H1 (cell line): ENCODE data around the gene MFRP. TPM values are rescaled to one million over a fixed set of nuclear protein-coding genes. Genes with fewer than 3 reads are reported as not detected.

Experiments used
- CTCF ChIA-PET: fragments of 300-600 bp; sonication (Branson Sonifier 250); formaldehyde crosslinking; loops from one replicate; lab custom pipeline; 2021; ENCODE audit not compliant: partially characterized antibody; lab: Charles Lee
- POLR2A ChIA-PET: fragments of 300-600 bp; sonication (Branson Sonifier 250); formaldehyde crosslinking; loops from one replicate; lab custom pipeline; 2021; ENCODE audit warnings: inconsistent platforms; ENCODE audit not compliant: partially characterized antibody; lab: Charles Lee
- DNase-seq, 2 experiments: peaks; one replicate each; pipeline versions ENCODE4 v3.0.0 to v3.0.0-alpha.2; 2010 to 2022; ENCODE audit warnings: low spot score in 2 of 2, low read depth in 1 of 2, mixed read lengths in 1 of 2
- FAIRE-seq: peaks from 2 replicates; lab custom pipeline; 2011; peaks lifted over from hg19 to GRCh38; lab: Jason Lieb, UNC
- H2AFZ ChIP-seq: 2 replicates; pipeline ENCODE4 v1.8.1; 2012; ENCODE audit warnings: low read length, inconsistent platforms
- H2AK5ac ChIP-seq: 2 replicates; pipeline ENCODE4 v1.6.1; 2013; ENCODE audit warnings: low read depth, low read length
- H2BK120ac ChIP-seq: replicated peaks from 2 replicates; pipeline ENCODE3; 2013; ENCODE audit warnings: low read depth, low read length, inconsistent platforms
- H2BK12ac ChIP-seq: 2 replicates; pipeline ENCODE4 v1.6.1; 2013; ENCODE audit warnings: low read depth, low read length
- H2BK15ac ChIP-seq: 2 replicates; pipeline ENCODE4 v1.6.1; 2013; ENCODE audit warnings: low read length
- H2BK20ac ChIP-seq: 2 replicates; pipeline ENCODE4 v1.6.1; 2013; ENCODE audit warnings: low read length
- H2BK5ac ChIP-seq: 2 replicates; pipeline ENCODE4 v1.6.1; 2013; ENCODE audit warnings: low read depth, low read length
- H3K14ac ChIP-seq: 2 replicates; pipeline ENCODE4 v1.6.1; 2013; ENCODE audit warnings: inconsistent platforms; ENCODE audit not compliant: insufficient read length
- H3K18ac ChIP-seq: 2 replicates; pipeline ENCODE4 v1.6.1; 2013; ENCODE audit warnings: low read length; ENCODE audit errors: extremely low read depth
- H3K23ac ChIP-seq: 2 replicates; pipeline ENCODE4 v1.6.1; 2013; ENCODE audit warnings: inconsistent platforms; ENCODE audit not compliant: insufficient read length
- H3K23me2 ChIP-seq: 2 replicates; pipeline ENCODE4 v1.6.1; 2013; ENCODE audit warnings: low read depth, low read length
- H3K27ac ChIP-seq: 2 replicates; pipeline ENCODE4 v1.6.1; 2011; ENCODE audit warnings: low read depth, low read length, inconsistent platforms
- H3K27me3 ChIP-seq, 4 experiments: replicated peaks in 1 of 4; 1 replicate in 1 of 4; 2 replicates in 3 of 4; pipeline versions ENCODE4 v1.6.1 to v1.8.1; 2011 to 2013; ENCODE audit warnings: low read length in 3 of 4, mild to moderate bottlenecking in 3 of 4, inconsistent platforms in 2 of 4, mixed read lengths in 2 of 4, moderate library complexity in 1 of 4; ENCODE audit not compliant: control insufficient read depth in 3 of 4, insufficient read depth in 3 of 4; ENCODE audit errors: extremely low read depth in 1 of 4
- H3K36me3 ChIP-seq, 4 experiments: 2 replicates each; pipeline versions ENCODE4 v1.6.1 to v1.8.1; 2011 to 2013; ENCODE audit warnings: mild to moderate bottlenecking in 4 of 4, low read length in 3 of 4, moderate library complexity in 2 of 4, control low read depth in 1 of 4, inconsistent platforms in 1 of 4; ENCODE audit not compliant: insufficient read depth in 4 of 4, control insufficient read depth in 2 of 4
- H3K4ac ChIP-seq: replicated peaks from 2 replicates; pipeline ENCODE3; 2013; ENCODE audit warnings: low read length, low read depth, mixed read lengths, inconsistent platforms; ENCODE audit not compliant: insufficient read length
- H3K4me1 ChIP-seq, 4 experiments: replicated peaks in 1 of 4; 1 replicate in 1 of 4; 2 replicates in 3 of 4; pipeline versions ENCODE4 v1.6.1 to v1.8.1; 2011 to 2013; ENCODE audit warnings: low read length in 3 of 4, inconsistent platforms in 2 of 4, mixed read lengths in 1 of 4; ENCODE audit not compliant: insufficient read depth in 4 of 4, control insufficient read depth in 3 of 4
- H3K4me2 ChIP-seq, 2 experiments: 2 replicates each; pipeline versions ENCODE4 v1.6.1 to v1.8.1; 2011 to 2013; ENCODE audit warnings: low read depth in 2 of 2, low read length in 2 of 2, control low read depth in 1 of 2, inconsistent platforms in 1 of 2, mild to moderate bottlenecking in 1 of 2; ENCODE audit not compliant: insufficient read depth in 1 of 2
- H3K4me3 ChIP-seq, 4 experiments: fragments of 200-600, 300-600 bp in 1 of 4; sonication (generic), shearing (Covaris generic), sonication (Bioruptor Twin) in 1 of 4; 2 replicates each; pipeline versions ENCODE4 v1.5.1 to v1.8.1; 2011 to 2016; ENCODE audit warnings: low read length in 4 of 4, low read depth in 3 of 4, control low read depth in 2 of 4, inconsistent platforms in 2 of 4, mild to moderate bottlenecking in 2 of 4, mixed read lengths in 1 of 4, moderate library complexity in 1 of 4; ENCODE audit not compliant: insufficient read depth in 2 of 4; ENCODE audit errors: extremely low read depth in 1 of 4
- H3K56ac ChIP-seq: replicated peaks from 2 replicates; pipeline ENCODE3; 2013; ENCODE audit warnings: low read depth, mild to moderate bottlenecking, mixed read lengths, low read length, inconsistent platforms; ENCODE audit not compliant: insufficient read length
- H3K79me1 ChIP-seq: 2 replicates; pipeline ENCODE4 v1.6.1; 2013; ENCODE audit warnings: low read depth, low read length, control low read depth
- H3K79me2 ChIP-seq, 2 experiments: 2 replicates each; pipeline versions ENCODE4 v1.6.1 to v1.8.1; 2012 to 2013; ENCODE audit warnings: low read length in 2 of 2, mild to moderate bottlenecking in 2 of 2, inconsistent platforms in 1 of 2; ENCODE audit not compliant: insufficient read depth in 2 of 2, control insufficient read depth in 1 of 2
- H3K9ac ChIP-seq, 4 experiments: replicated peaks in 1 of 4; 1 replicate in 1 of 4; 2 replicates in 3 of 4; pipeline versions ENCODE4 v1.6.1 to v1.8.1; 2011 to 2013; ENCODE audit warnings: low read depth in 3 of 4, low read length in 3 of 4, control low read depth in 2 of 4, mild to moderate bottlenecking in 2 of 4, moderate library complexity in 2 of 4, inconsistent platforms in 1 of 4; ENCODE audit errors: extremely low read depth in 1 of 4
- H3K9me3 ChIP-seq, 2 experiments: 2 replicates each; pipeline versions ENCODE4 v1.6.1 to v1.8.1; 2012 to 2013; ENCODE audit warnings: mild to moderate bottlenecking in 2 of 2, moderate library complexity in 2 of 2, control low read depth in 1 of 2, inconsistent platforms in 1 of 2, low read depth in 1 of 2, low read length in 1 of 2, mixed read lengths in 1 of 2; ENCODE audit not compliant: insufficient read depth in 2 of 2
- H4K20me1 ChIP-seq, 2 experiments: replicated peaks in 1 of 2; 2 replicates each; pipeline versions ENCODE3 to v1.8.1; 2011 to 2013; ENCODE audit warnings: inconsistent platforms in 2 of 2, low read length in 2 of 2, mild to moderate bottlenecking in 1 of 2; ENCODE audit not compliant: insufficient read depth in 2 of 2, control insufficient read depth in 1 of 2
- H4K5ac ChIP-seq: 2 replicates; pipeline ENCODE4 v1.6.1; 2013; ENCODE audit warnings: low read length, low read depth, mixed read lengths, inconsistent platforms; ENCODE audit not compliant: insufficient read length
- H4K8ac ChIP-seq: 2 replicates; pipeline ENCODE4 v1.8.0; 2013; ENCODE audit warnings: mild to moderate bottlenecking, moderate library complexity, low read length, inconsistent platforms; ENCODE audit not compliant: insufficient read depth; ENCODE audit errors: extremely low read depth
- H4K91ac ChIP-seq: replicated peaks from 2 replicates; pipeline ENCODE3; 2013; ENCODE audit warnings: low read length, mixed read lengths, inconsistent platforms; ENCODE audit not compliant: insufficient read length
- CREB1 ChIP-seq: IDR thresholded peaks from 2 replicates; pipeline ENCODE4 v1.6.1; 2012; ENCODE audit warnings: inconsistent platforms
- HDAC6 ChIP-seq: IDR thresholded peaks from one replicate; pipeline ENCODE4 v1.7.1; 2012; ENCODE audit warnings: low read depth, mild to moderate bottlenecking, inconsistent platforms, low read length, moderate library complexity
- JUND ChIP-seq: IDR thresholded peaks from 2 replicates; pipeline ENCODE4 v1.6.1; 2011; ENCODE audit warnings: mild to moderate bottlenecking, improper control_type of control experiment, low read length
- NRF1 ChIP-seq: IDR thresholded peaks from 2 replicates; pipeline ENCODE4 v1.6.1; 2011; ENCODE audit warnings: mild to moderate bottlenecking, low read depth, low read length, improper control_type of control experiment
- RNF2 ChIP-seq: fragments of 200-900, 300-1000 bp; sonication (generic); IDR thresholded peaks from 2 replicates; pipeline ENCODE4 v1.7.1; 2016; ENCODE audit warnings: borderline replicate concordance, low read depth, mild to moderate bottlenecking, antibody characterized with exemption, low read length; ENCODE audit not compliant: poor library complexity, severe bottlenecking; ENCODE audit errors: missing control alignments
- SAP30 ChIP-seq: fragments of 300-600 bp; sonication (generic); IDR thresholded peaks from 2 replicates; pipeline ENCODE4 v1.7.1; 2012; ENCODE audit warnings: low read length, moderate library complexity, mild to moderate bottlenecking, inconsistent platforms; ENCODE audit not compliant: insufficient read depth, insufficient replicate concordance
- SP2 ChIP-seq: IDR thresholded peaks from 2 replicates; pipeline ENCODE4 v1.6.1; 2012; ENCODE audit warnings: mild to moderate bottlenecking, low read length, inconsistent platforms
- SRF ChIP-seq: IDR thresholded peaks from 2 replicates; pipeline ENCODE4 v1.6.1; 2011; ENCODE audit warnings: mild to moderate bottlenecking, low read depth, low read length, moderate library complexity
- SUZ12 ChIP-seq: fragments of 200-600 bp; sonication (generic); IDR thresholded peaks from 2 replicates; pipeline ENCODE4 v1.6.1; 2012; ENCODE audit warnings: mild to moderate bottlenecking, inconsistent platforms, low read length, moderate library complexity, mixed read lengths
- YY1 ChIP-seq: IDR thresholded peaks from 2 replicates; pipeline ENCODE4 v1.6.1; 2011; ENCODE audit warnings: low read depth, mild to moderate bottlenecking, low read length
- WGBS, 2 experiments: shearing (Covaris generic) in 1 of 2; methylation state at CpG; one replicate each; pipeline versions ENCODE4 v1.1.6 to v1.1.7; 2013 to 2015; ENCODE audit warnings: low lambda C conversion rate in 2 of 2, mixed read lengths in 2 of 2, inconsistent platforms in 1 of 2, low coverage in 1 of 2, missing lambda C conversion rate in 1 of 2; ENCODE audit not compliant: insufficient replicate concordance in 2 of 2, insufficient coverage in 1 of 2, insufficient read length in 1 of 2; ENCODE audit errors: extremely low coverage in 1 of 2, missing lambda C conversion rate in 1 of 2; 5-methylcytosine and 5-hydroxymethylcytosine counted together
- polyA plus RNA-seq, 7 experiments: library from polyadenylated mRNA; depleted of rRNA in 3 of 7; stranded (reverse) in 5 of 7; unstranded in 2 of 7; fragments of >200 nt in 5 of 7; fragments of 200-250 nt in 2 of 7; gene quantifications; 1 replicate in 5 of 7; 2 replicates in 1 of 7; 4 replicates in 1 of 7; pipeline versions ENCODE4 v1.2.1 to v1.2.3, GENCODE V29; 2011 to 2013; ENCODE audit warnings: missing spikeins in 2 of 7, mixed read lengths in 2 of 7
- total RNA-seq: library from RNA; stranded (reverse); fragmentation: NEBNext Ultra II Directional; extraction: Animal tissue kit (Norgen Biotek cat#: 25700); gene quantifications from 2 replicates; pipeline ENCODE4 v1.2.1, GENCODE V29; 2021
- TF ChIP-seq, protein P1 (sequence below): IDR thresholded peaks from 2 replicates; pipeline ENCODE4 v1.6.1; 2011; ENCODE audit warnings: low read depth, mild to moderate bottlenecking, low read length; ENCODE audit not compliant: insufficient read depth
- TF ChIP-seq, protein P2 (sequence below): IDR thresholded peaks from 2 replicates; pipeline ENCODE4 v1.6.1; 2012; ENCODE audit warnings: inconsistent platforms

The MFRP gene
- total and polyA plus RNA-seq, 2 of the 8 experiments (the other 6 are each of a cell fraction or from before 2014, with no cell fraction given) = 0.02 TPM; not detected in 1

DNA sequence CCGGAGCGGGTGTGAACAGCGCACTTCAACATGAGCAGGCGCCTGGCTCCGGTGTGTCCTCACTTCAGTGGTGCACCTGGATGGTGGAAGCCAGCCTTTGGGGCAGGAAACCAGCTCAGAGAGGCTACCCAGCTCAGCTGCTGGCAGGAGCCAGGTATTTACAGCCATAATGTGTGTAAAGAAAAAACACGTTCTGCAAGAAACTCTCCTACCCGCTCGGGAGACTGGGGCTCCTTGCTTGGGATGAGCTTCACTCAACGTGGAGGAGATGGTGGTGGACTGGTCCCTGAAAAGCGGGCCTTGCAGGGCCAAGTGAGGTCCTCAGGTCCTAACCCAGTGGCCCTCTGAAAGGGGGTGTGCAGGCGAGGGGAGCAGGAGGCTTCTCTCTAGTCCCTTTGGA, 37.1 kb downstream of the MFRP start:
- Histone ChIP-seq H2BK15ac (no peak overlapping the region), H3K23ac (no peak overlapping the region), H3K36me3 (peaks cover 0 to 25% (median 3%) of the 10 kb centered on the region in 4 experiments; a peak in 5 of 8 replicates), H3K4me3 (no peak overlapping the region), H3K18ac (no peak overlapping the region), H3K27ac (no peak overlapping the region), H3K23me2 (no peaks in the 10 kb centered on the region), H2BK20ac (no peak overlapping the region), H2AFZ (no peak overlapping the region), H4K5ac (no peak overlapping the region), H3K27me3 (peaks cover 0 to 3% (median 1%) of the 10 kb centered on the region in 4 experiments; a peak in 2 of 7 replicates), H3K79me2 (no peaks in the 10 kb centered on the region), H3K79me1 (no peaks in the 10 kb centered on the region), H3K9me3 (no peaks in the 10 kb centered on the region), H4K8ac (no peak overlapping the region; the same call in 1 of the 2 replicates), H3K9ac (no peak overlapping the region), H3K4me1 (peaks cover 0 to under 1% (median 0%) of the 10 kb centered on the region in 4 experiments; a peak in 1 of 7 replicates), H3K4me2 (no peak overlapping the region), H2AK5ac (no peak overlapping the region), H3K14ac (no peak overlapping the region), H4K20me1 (peaks cover 4 to 6% of the 10 kb centered on the region in 2 experiments), H3K4ac (no peak overlapping the region), H2BK12ac (no peak overlapping the region), H3K56ac (no peak overlapping the region), H4K91ac (no peak overlapping the region), H2BK5ac (no peak overlapping the region), H2BK120ac (no peak overlapping the region)
- ChIA-PET POLR2A (interaction anchor here (0.6 to 5.6 kb wide), 5 partner anchors 8 to 213 kb away, joined by 3 to 44 read pairs (median 3); partner anchors contain the start of gene MCAM), CTCF (interaction anchor here (1.4 to 13.8 kb wide), 7 partner anchors 9 to 207 kb away, joined by 3 to 174 read pairs (median 4); no protein-coding TSS in a partner anchor)
- WGBS, 2 experiments = 90% methylated on average over 11 of the region's 11 CpGs; no CpG with 5 or more reads in 1 of the 2 experiments
- no peak for DNase-seq
- no peak for FAIRE-seq
- TF ChIP-seq NRF1 = no peak
- no peak for TF ChIP-seq RNF2
- TF ChIP-seq SAP30 = no peak
- no peak for TF ChIP-seq SRF
- TF ChIP-seq SUZ12 = no peak
- no peak for TF ChIP-seq HDAC6
- TF ChIP-seq JUND = no peak
- TF ChIP-seq YY1 = no peak
- TF ChIP-seq, protein P1, sequence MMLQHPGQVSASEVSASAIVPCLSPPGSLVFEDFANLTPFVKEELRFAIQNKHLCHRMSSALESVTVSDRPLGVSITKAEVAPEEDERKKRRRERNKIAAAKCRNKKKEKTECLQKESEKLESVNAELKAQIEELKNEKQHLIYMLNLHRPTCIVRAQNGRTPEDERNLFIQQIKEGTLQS = no peak
- TF ChIP-seq, protein P2, sequence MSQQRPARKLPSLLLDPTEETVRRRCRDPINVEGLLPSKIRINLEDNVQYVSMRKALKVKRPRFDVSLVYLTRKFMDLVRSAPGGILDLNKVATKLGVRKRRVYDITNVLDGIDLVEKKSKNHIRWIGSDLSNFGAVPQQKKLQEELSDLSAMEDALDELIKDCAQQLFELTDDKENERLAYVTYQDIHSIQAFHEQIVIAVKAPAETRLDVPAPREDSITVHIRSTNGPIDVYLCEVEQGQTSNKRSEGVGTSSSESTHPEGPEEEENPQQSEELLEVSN = no peak
- TF ChIP-seq CREB1 = no peak
- no peak for TF ChIP-seq SP2
